Testis (tissue), 2 donors: ENCODE measurements around the gene PKNOX2.

Experiments
- POLR2A ChIP-seq: fragments of 450-650 bp; IDR thresholded peaks from one replicate; pipeline ENCODE4 v1.6.1; 2017; ENCODE audit warnings: antibody characterized with exemption, mild to moderate bottlenecking, moderate library complexity
- TF ChIP-seq, protein P1 (sequence below), 3 experiments: fragments of 450-650 bp in 2 of 3; fragments of 200-600 bp in 1 of 3; sonication (generic) in 1 of 3; IDR thresholded peaks; one replicate each; pipeline ENCODE4 v1.5.1; 2016 to 2019; ENCODE audit warnings: antibody characterized with exemption in 3 of 3, mild to moderate bottlenecking in 2 of 3, moderate library complexity in 1 of 3

DNA sequence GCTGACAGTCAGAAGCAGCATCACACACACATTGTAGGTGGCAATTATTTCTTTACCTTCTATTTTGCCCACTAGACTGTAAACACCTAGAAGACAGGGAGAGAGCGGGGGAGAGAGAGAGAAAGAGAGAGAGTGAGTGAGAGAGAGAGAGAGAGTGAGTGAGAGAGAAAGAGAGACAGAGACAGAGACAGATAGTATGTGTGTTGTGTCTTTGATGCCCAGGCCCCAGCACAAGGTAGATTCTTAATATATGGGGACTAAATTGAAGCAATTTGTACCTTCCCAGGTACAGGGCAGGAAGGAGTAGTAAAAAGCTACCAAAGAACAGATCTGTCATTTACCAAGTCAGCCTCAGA, 163.7 kb downstream of the PKNOX2 start:
- TF ChIP-seq, protein P1, sequence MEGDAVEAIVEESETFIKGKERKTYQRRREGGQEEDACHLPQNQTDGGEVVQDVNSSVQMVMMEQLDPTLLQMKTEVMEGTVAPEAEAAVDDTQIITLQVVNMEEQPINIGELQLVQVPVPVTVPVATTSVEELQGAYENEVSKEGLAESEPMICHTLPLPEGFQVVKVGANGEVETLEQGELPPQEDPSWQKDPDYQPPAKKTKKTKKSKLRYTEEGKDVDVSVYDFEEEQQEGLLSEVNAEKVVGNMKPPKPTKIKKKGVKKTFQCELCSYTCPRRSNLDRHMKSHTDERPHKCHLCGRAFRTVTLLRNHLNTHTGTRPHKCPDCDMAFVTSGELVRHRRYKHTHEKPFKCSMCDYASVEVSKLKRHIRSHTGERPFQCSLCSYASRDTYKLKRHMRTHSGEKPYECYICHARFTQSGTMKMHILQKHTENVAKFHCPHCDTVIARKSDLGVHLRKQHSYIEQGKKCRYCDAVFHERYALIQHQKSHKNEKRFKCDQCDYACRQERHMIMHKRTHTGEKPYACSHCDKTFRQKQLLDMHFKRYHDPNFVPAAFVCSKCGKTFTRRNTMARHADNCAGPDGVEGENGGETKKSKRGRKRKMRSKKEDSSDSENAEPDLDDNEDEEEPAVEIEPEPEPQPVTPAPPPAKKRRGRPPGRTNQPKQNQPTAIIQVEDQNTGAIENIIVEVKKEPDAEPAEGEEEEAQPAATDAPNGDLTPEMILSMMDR (IDR thresholded peaks at IDR 0.05), result no peak
- TF ChIP-seq POLR2A, result no peak
